Esophagus muscularis mucosa (tissue), 4 donors: ENCODE data around the gene DOCK2. TPM values are rescaled to one million over a fixed set of nuclear protein-coding genes. Genes with fewer than 3 reads are reported as not detected.
"Not testable (repeated sequence)": the region's sequence is repeated elsewhere in the genome, so short reads cannot be mapped to it uniquely, and the experiment has no call there.

Experiments used
- DNase-seq: peaks from one replicate; pipeline ENCODE4 v3.0.0-alpha.2; 2017; ENCODE audit errors: extremely low spot score
- H3K27ac ChIP-seq, 4 donors: fragments of 200-600 bp; sonication (generic); replicated peaks in 1 of 4; 1 replicate in 3 of 4; 2 replicates in 1 of 4; pipeline ENCODE4 v1.5.1; 2016 to 2019; ENCODE audit warnings: mild to moderate bottlenecking in 1 of 4
- H3K27me3 ChIP-seq, 4 donors: fragments of 200-600 bp; sonication (generic); one replicate each; pipeline versions ENCODE4 v1.5.1 to v1.6.0; 2016 to 2019
- H3K36me3 ChIP-seq, 4 donors: fragments of 200-600 bp; sonication (generic); one replicate each; pipeline ENCODE4 v1.5.1; 2016 to 2019
- H3K4me1 ChIP-seq, 4 donors: fragments of 200-600 bp; sonication (generic); one replicate each; pipeline ENCODE4 v1.5.1; 2016 to 2019
- H3K4me3 ChIP-seq, 4 donors: fragments of 200-600 bp; sonication (generic); 1 replicate in 2 of 4; 2 replicates in 2 of 4; pipeline ENCODE4 v1.5.1; 2016 to 2019; ENCODE audit warnings: mild to moderate bottlenecking in 4 of 4, moderate library complexity in 1 of 4
- H3K9me3 ChIP-seq, 4 donors: fragments of 200-600 bp; sonication (generic); 1 replicate in 3 of 4; 2 replicates in 1 of 4; pipeline ENCODE4 v1.5.1; 2016 to 2019
- EP300 ChIP-seq: sonication (generic); formaldehyde crosslinking; IDR thresholded peaks from one replicate; pipeline ENCODE4 v1.6.1; 2017; ENCODE audit warnings: antibody characterized with exemption
- POLR2A ChIP-seq: fragments of 450-650 bp; IDR thresholded peaks from one replicate; pipeline ENCODE4 v1.6.1; 2017; ENCODE audit warnings: antibody characterized with exemption, moderate library complexity, mild to moderate bottlenecking, low read depth
- POLR2AphosphoS5 ChIP-seq, 2 donors: sonication (generic); formaldehyde crosslinking; IDR thresholded peaks; one replicate each; pipeline ENCODE4 v1.6.1; 2017; ENCODE audit warnings: antibody characterized with exemption in 2 of 2
- WGBS: methylation state at CpG from one replicate; pipeline ENCODE4 v1.1.5; 2018; 5-methylcytosine and 5-hydroxymethylcytosine counted together
- intact Hi-C: fragments of 100-400 bp; cut with DNase I; formaldehyde crosslinking; loops from one replicate; pipeline ENCODE4 v1.15.1; 2023
- total RNA-seq, 4 donors: library from RNA; depleted of rRNA; stranded (reverse); fragments of >200 nt; gene quantifications; one replicate each; pipeline versions ENCODE4 v1.1.0 to v1.2.1, GENCODE V29; 2016
- TF ChIP-seq, protein P1 (sequence below), 3 experiments: fragments of 200-600 bp in 2 of 3; fragments of 450-650 bp in 1 of 3; sonication (generic) in 2 of 3; IDR thresholded peaks; one replicate each; pipeline ENCODE4 v1.5.1; 2017 to 2019; ENCODE audit warnings: antibody characterized with exemption in 3 of 3, mild to moderate bottlenecking in 2 of 3, moderate library complexity in 1 of 3

The DOCK2 gene
- total RNA-seq, 4 donors from 2014 or later = 9.2 to 18.3 (median 13.7) TPM

DNA sequence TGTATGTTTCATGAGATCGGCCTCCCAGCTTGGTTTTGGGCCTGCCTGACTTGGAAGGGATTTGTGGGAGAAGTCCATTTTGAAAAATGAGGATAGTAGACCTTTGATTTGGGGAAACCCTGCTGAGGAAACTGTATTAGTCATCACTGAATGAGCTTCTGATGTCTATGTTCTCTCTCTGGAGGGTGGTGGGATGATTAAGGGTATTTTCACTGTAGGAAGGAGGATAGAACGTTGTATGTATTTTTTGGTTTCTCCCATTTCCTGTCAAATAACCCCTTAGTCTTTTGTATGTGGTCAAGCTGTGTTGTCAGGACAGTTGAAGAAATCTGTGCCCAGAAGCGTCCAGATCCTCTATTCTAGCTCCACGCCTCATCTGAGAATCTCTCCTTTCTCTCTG is 191.3 kb downstream of the DOCK2 start:
- Histone ChIP-seq H3K36me3 (no peaks in the 10 kb centered on the region), H3K9me3 (no peaks in the 10 kb centered on the region), H3K27me3 (no peaks in the 10 kb centered on the region), H3K4me1 (no peaks in the 10 kb centered on the region), H3K4me3 (no peak overlapping the region), H3K27ac (no peak overlapping the region)
- DNase-seq = no peak
- no peak for TF ChIP-seq POLR2A
- TF ChIP-seq, protein P1, sequence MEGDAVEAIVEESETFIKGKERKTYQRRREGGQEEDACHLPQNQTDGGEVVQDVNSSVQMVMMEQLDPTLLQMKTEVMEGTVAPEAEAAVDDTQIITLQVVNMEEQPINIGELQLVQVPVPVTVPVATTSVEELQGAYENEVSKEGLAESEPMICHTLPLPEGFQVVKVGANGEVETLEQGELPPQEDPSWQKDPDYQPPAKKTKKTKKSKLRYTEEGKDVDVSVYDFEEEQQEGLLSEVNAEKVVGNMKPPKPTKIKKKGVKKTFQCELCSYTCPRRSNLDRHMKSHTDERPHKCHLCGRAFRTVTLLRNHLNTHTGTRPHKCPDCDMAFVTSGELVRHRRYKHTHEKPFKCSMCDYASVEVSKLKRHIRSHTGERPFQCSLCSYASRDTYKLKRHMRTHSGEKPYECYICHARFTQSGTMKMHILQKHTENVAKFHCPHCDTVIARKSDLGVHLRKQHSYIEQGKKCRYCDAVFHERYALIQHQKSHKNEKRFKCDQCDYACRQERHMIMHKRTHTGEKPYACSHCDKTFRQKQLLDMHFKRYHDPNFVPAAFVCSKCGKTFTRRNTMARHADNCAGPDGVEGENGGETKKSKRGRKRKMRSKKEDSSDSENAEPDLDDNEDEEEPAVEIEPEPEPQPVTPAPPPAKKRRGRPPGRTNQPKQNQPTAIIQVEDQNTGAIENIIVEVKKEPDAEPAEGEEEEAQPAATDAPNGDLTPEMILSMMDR (IDR thresholded peaks at IDR 0.05) = no peak
- TF ChIP-seq EP300 = no peak
- no peak for TF ChIP-seq POLR2AphosphoS5 (IDR thresholded peaks at IDR 0.05)
- intact Hi-C loops = no loop called here
- 80% methylated on average over 4 of the region's 4 CpGs for WGBS

DNA sequence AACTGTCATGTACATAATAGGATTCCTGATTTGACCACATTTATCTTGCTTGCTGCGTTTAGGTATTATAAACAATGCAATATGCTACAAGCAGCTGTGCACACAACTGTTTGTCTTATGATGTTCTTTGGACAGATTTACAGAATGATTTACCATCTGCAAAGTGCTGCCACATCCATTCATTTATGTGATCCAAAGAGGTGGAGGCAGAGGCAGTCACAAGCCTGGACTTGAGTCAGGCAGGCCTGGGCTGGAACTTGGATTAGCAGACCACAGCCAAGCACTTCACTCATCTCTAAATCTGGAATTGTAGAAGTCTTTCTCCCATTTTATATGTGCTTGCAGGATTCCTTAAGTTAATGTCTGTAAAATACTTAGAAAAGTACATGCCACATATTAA is 194.3 kb downstream of the DOCK2 start:
- H3K36me3 ChIP-seq = no peaks in the 10 kb centered on the region
- intact Hi-C loops = no loop called here
- WGBS = 48% methylated on average over 1 of the region's 1 CpG
- no peaks in the 10 kb centered on the region for H3K4me1 ChIP-seq
- DNase-seq = no peak
- no peak overlapping the region for H3K4me3 ChIP-seq
- no peak overlapping the region for H3K27ac ChIP-seq
- no peaks in the 10 kb centered on the region for H3K9me3 ChIP-seq
- H3K27me3 ChIP-seq = no peaks in the 10 kb centered on the region
- TF ChIP-seq EP300 = no peak
- no peak for TF ChIP-seq POLR2AphosphoS5 (IDR thresholded peaks at IDR 0.05)
- TF ChIP-seq, protein P1 (IDR thresholded peaks at IDR 0.05) = no peak
- no peak for TF ChIP-seq POLR2A

DNA sequence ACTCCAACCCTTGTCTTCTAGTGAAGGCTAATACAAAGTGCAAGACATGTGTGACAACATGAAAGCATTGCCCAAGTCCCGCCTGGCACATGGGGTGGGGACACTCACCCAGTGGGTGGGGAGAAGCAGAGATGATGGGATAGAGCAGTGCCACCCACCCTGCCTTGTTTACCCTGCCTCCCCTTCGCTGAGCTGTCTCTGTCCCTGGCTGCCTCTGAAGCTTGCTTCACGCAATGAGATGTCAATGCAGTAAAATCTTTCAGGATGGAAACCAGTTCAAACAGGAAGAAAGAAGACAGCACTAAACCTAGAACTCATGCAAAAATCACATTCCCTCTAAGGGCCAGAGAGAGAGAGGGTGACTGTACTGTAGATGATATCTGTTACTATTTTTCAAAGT is 195.2 kb downstream of the DOCK2 start:
- Histone ChIP-seq H3K4me1 (no peaks in the 10 kb centered on the region), H3K27ac (no peak overlapping the region), H3K36me3 (no peaks in the 10 kb centered on the region), H3K4me3 (no peak overlapping the region), H3K9me3 (no peaks in the 10 kb centered on the region), H3K27me3 (no peaks in the 10 kb centered on the region)
- TF ChIP-seq EP300 = no peak
- intact Hi-C loops = no loop called here
- WGBS = 98% methylated on average over 3 of the region's 3 CpGs
- no peak for DNase-seq

DNA sequence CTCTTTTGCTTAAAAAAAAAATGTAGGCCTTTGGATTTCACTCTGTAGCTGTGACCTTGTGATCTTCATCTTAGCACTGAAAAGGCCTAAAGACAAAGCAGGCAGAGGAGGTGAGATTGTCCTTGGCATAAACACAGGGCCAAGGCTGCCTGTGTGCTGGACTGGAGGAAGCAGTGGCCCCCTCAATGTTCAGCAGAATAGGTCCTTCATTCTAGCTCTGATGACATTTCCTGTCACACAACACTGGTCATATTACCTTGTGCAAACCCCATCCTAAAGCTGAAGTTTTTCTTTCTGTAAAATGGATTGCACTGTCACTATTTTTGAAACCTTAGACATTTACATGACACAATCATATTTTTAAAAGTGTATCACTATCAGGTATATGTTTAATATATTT is 195.8 kb downstream of the DOCK2 start:
- H3K36me3 ChIP-seq = no peaks in the 10 kb centered on the region
- TF ChIP-seq, protein P1 (IDR thresholded peaks at IDR 0.05) = no peak
- no peak for TF ChIP-seq POLR2A
- TF ChIP-seq POLR2AphosphoS5 (IDR thresholded peaks at IDR 0.05) = no peak
- no peak for TF ChIP-seq EP300
- H3K27ac ChIP-seq = no peak overlapping the region
- intact Hi-C loops = no loop called here
- no peak overlapping the region for H3K4me3 ChIP-seq
- DNase-seq = no peak
- H3K9me3 ChIP-seq = no peaks in the 10 kb centered on the region
- H3K4me1 ChIP-seq = no peaks in the 10 kb centered on the region
- no peaks in the 10 kb centered on the region for H3K27me3 ChIP-seq

DNA sequence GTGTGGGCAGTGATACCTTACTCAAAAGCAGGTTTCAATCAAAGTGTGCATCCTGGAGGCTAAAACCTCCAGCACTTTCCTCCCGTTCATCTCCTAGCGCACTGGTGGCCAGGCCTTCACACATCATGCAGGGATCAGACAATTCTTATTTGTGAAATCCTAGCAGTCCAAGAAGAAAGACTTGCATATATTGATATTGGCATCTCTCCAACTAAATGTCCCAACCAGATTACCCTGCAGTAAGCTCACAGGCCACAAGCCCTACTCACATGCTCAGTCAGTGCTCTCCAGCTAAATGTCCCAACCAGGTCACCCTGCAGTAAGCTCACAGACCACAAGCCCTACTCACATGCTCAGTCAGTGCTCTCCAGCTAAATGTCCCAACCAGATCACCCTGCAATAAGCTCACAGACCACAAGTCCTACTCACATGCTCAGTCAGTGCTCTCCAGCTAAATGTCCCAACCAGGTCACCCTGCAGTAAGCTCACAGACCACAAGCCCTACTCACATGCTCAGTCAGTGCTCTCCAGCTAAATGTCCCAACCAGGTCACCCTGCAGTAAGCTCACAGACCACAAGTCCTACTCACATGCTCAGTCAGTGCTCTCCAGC is 196.7 kb downstream of the DOCK2 start:
- H3K36me3 ChIP-seq, intact Hi-C loops: not testable (repeated sequence)
- WGBS = 82% methylated on average over 2 of the region's 2 CpGs

DNA sequence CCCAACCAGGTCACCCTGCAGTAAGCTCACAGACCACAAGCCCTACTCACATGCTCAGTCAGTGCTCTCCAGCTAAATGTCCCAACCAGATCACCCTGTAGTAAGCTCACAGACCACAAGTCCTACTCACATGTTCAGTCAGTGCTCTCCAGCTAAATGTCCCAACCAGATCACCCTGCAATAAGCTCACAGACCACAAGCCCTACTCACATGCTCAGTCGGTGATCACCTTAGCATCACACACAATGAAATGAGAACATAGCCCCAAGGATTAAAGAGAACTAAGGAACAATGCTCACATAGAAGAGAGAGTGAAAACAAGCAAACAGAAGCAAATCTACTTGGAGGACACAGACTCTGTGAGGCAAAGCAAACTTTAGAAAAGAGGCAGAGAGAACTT is 197.5 kb downstream of the DOCK2 start:
- intact Hi-C loops, H3K27ac ChIP-seq, H3K4me3 ChIP-seq, H3K4me1 ChIP-seq, H3K9me3 ChIP-seq, H3K36me3 ChIP-seq, H3K27me3 ChIP-seq, DNase-seq: not testable (repeated sequence)
- 80% methylated on average over 1 of the region's 1 CpG for WGBS

More for the DNA sequence above, 196.7 kb downstream of the DOCK2 start:
- not testable (repeated sequence) for H3K27ac ChIP-seq, H3K4me1 ChIP-seq, DNase-seq, H3K27me3 ChIP-seq, H3K4me3 ChIP-seq, H3K9me3 ChIP-seq
